Calu3 (cell line): ENCODE data around the gene TMPRSS13. TPM values are rescaled to one million over a fixed set of nuclear protein-coding genes. Genes with fewer than 3 reads are reported as not detected.

Experiments used
- BruUV-seq: library from RNA; stranded (reverse); fragments of 400-500 nt; replicated peaks from 2 replicates; lab custom pipeline; 2021; lab: Mats Ljungman, UMichigan
- CTCF ChIA-PET: fragments of 300-600 bp; sonication (Branson Sonifier 250); formaldehyde crosslinking; loops from one replicate; lab custom pipeline; 2022; ENCODE audit warnings: antibody characterized with exemption; lab: Charles Lee
- DNase-seq: peaks from one replicate; pipeline ENCODE4 v3.0.0; 2022
- H3K27ac Mint-ChIP-seq: one replicate; pipeline ENCODE4 v1.8.0; 2022; ENCODE audit warnings: mixed read lengths; ENCODE audit not compliant: unreplicated experiment
- H3K27me3 Mint-ChIP-seq: one replicate; pipeline ENCODE4 v1.8.0; 2022; ENCODE audit warnings: mixed read lengths; ENCODE audit not compliant: unreplicated experiment
- H3K36me3 Mint-ChIP-seq: one replicate; pipeline ENCODE4 v1.8.0; 2022; ENCODE audit warnings: mild to moderate bottlenecking, moderate library complexity, mixed read lengths; ENCODE audit not compliant: insufficient read depth, unreplicated experiment
- H3K4me1 Mint-ChIP-seq: one replicate; pipeline ENCODE4 v1.8.0; 2022; ENCODE audit warnings: mild to moderate bottlenecking, low read depth, mixed read lengths; ENCODE audit not compliant: unreplicated experiment
- H3K4me3 Mint-ChIP-seq: one replicate; pipeline ENCODE4 v1.8.0; 2022; ENCODE audit warnings: mild to moderate bottlenecking, low read depth, moderate library complexity, mixed read lengths; ENCODE audit not compliant: unreplicated experiment
- H3K9me3 Mint-ChIP-seq: one replicate; pipeline ENCODE4 v1.8.0; 2022; ENCODE audit warnings: low read depth, mixed read lengths; ENCODE audit not compliant: unreplicated experiment
- CTCF ChIP-seq: fragments of 200-600 bp; IDR thresholded peaks from one replicate; pipeline ENCODE4 v1.8.0; 2022; ENCODE audit warnings: antibody characterized with exemption; ENCODE audit not compliant: unreplicated experiment
- intact Hi-C: fragments of 100-400 bp; cut with micrococcal nuclease; formaldehyde crosslinking; loops from one replicate; pipeline ENCODE4 v1.10.0; 2022; ENCODE audit not compliant: unreplicated experiment
- total RNA-seq: library from RNA; stranded (reverse); gene quantifications from 2 replicates; pipeline ENCODE4 v1.2.3, GENCODE V29; 2022

Gene TMPRSS13
- total RNA-seq, 1 experiment from 2014 or later: 2.3 TPM

GRCh38 chr11:117863383-117863782, 65.8 kb downstream of the TMPRSS13 start:
- BruUV-seq: no TSS peak
- Mint-ChIP-seq H3K9me3 (no peaks in the 10 kb centered on the region), H3K27me3 (peaks cover 64% of the 10 kb centered on the region), H3K4me3 (no peak overlapping the region), H3K36me3 (no peaks in the 10 kb centered on the region), H3K27ac (no peak overlapping the region), H3K4me1 (no peaks in the 10 kb centered on the region)
- DNase-seq: no peak
- intact Hi-C loops: no loop called here
- CTCF ChIA-PET: no interaction called here
- no peak for TF ChIP-seq CTCF

- Mint-ChIP-seq H3K27me3 (peaks cover 64% of the 10 kb centered on the region), H3K9me3 (no peaks in the 10 kb centered on the region), H3K4me3 (no peak overlapping the region), H3K27ac (no peak overlapping the region), H3K4me1 (no peaks in the 10 kb centered on the region), H3K36me3 (no peaks in the 10 kb centered on the region)
- no TSS peak for BruUV-seq
- TF ChIP-seq CTCF: no peak
- intact Hi-C loops: no loop called here
- DNase-seq: no peak
- CTCF ChIA-PET: no interaction called here
Measured at GRCh38 chr11:117862753-117863152, 66.4 kb downstream of the TMPRSS13 start.

DNA sequence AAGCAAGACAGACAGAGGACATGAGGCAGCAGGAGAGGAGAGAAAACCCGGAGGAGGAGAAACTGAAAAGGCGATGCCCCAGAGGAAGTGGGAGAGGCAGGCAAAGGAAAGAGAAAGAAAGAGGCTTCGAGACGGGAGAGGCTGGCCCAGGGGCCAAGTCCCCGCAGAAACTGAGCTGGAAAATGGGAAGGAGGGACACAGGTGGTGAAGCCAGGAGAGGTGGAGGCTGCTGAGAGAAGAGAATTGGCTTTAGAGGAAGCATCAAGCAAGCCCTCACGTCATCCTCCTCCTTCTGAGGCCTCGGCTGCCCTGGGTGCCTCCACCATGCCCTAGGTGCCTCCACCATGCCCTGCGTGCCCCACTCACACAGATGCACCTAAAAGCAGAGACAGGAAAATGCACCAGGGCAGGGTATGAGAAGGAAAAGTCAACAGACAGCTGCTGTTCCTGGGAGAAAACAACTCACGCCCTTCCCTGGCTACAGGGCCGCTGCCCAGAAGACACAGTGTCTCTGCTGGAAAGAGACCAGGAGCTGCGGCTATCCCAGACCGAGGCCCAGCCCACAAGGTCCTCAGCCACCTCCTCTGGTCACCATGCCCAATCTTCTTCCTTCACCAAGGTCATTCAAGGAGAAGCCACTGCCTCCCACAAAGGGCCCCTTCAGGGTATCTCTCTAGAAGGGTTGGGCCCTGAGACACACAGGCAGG, 67.0 kb downstream of the TMPRSS13 start:
- peaks cover 64% of the 10 kb centered on the region for H3K27me3 Mint-ChIP-seq
- H3K4me1 Mint-ChIP-seq: no peaks in the 10 kb centered on the region
- TF ChIP-seq CTCF: no peak
- CTCF ChIA-PET: no interaction called here
- H3K27ac Mint-ChIP-seq: no peak overlapping the region
- H3K36me3 Mint-ChIP-seq: no peaks in the 10 kb centered on the region
- no peaks in the 10 kb centered on the region for H3K9me3 Mint-ChIP-seq
- intact Hi-C loops: no loop called here
- H3K4me3 Mint-ChIP-seq: no peak overlapping the region
- BruUV-seq: no TSS peak
- DNase-seq: no peak

- Mint-ChIP-seq H3K4me3 (no peak overlapping the region), H3K27ac (no peak overlapping the region), H3K4me1 (no peaks in the 10 kb centered on the region), H3K9me3 (no peaks in the 10 kb centered on the region), H3K27me3 (peaks cover 64% of the 10 kb centered on the region), H3K36me3 (no peaks in the 10 kb centered on the region)
- intact Hi-C loops: no loop called here
- no peak for TF ChIP-seq CTCF
- CTCF ChIA-PET: no interaction called here
- DNase-seq: no peak
- no TSS peak for BruUV-seq
Measured at GRCh38 chr11:117861151-117862018, 67.8 kb downstream of the TMPRSS13 start.
